ENCODE measurements around the gene CCR9.

The CCR9 gene

DNA sequence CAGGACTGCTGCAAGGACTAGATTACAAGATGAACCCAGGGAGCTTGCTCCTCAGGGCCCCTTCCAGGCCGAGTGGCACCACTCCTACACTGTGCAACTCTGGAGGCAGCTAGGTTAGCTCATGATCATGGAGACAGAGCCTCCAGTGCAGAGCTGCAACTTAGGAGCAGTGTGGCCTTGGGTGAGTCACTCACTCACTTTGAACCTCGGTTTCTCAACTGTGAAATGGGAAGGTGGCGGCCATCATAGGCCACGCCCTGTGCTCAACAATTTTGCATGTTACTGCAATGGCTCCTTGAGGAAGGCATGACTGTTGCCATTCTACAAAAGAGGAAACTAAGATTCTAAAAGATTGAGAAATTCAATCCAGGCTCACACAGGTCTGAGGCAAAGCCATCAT is 45.8 kb downstream of the CCR9 start:
- in situ Hi-C loops (cut with HindIII; ENCODE audit: low sequenced_read_pairs): no loop called here

DNA sequence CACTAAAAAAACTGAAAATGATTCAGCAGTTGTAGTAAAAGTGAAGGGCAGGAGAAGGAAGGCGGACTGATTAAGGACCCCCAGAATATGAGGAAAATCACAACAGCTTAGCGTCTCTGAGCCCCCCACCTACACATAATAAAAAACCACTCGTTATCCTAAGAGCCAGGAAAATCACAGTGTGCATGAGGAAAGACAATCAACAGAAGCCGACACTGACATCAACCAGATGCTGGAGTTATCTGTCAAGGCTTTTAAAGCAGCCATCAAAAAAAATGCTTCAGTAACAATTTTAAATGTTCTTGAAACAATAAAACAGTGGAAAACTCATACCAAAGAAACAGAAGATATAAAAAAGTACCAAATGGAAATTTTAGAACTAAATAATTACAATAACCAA is 47.2 kb downstream of the CCR9 start:
- in situ Hi-C loops (cut with HindIII; ENCODE audit: low sequenced_read_pairs): no loop called here

DNA sequence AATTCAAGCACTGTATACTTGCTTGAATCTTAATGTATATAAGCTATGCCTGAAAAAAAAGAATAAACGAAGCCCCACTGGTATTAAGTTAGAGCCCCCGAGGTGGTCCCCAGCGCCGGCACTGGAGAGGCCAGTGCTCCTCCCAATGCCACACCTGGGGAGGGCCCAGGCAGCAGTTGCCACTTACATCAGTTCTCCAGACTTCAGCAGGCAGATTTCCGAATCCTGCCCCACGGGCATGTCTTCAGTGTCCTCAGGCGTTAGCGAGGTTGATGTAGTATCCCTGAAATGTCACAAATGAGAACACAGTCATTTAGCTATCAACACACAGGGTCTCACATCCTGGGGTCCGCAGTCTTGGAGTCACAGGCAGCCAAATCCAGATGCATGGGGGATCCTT is 49.9 kb downstream of the CCR9 start:
- in situ Hi-C loops (cut with HindIII; ENCODE audit: low sequenced_read_pairs): no loop called here

DNA sequence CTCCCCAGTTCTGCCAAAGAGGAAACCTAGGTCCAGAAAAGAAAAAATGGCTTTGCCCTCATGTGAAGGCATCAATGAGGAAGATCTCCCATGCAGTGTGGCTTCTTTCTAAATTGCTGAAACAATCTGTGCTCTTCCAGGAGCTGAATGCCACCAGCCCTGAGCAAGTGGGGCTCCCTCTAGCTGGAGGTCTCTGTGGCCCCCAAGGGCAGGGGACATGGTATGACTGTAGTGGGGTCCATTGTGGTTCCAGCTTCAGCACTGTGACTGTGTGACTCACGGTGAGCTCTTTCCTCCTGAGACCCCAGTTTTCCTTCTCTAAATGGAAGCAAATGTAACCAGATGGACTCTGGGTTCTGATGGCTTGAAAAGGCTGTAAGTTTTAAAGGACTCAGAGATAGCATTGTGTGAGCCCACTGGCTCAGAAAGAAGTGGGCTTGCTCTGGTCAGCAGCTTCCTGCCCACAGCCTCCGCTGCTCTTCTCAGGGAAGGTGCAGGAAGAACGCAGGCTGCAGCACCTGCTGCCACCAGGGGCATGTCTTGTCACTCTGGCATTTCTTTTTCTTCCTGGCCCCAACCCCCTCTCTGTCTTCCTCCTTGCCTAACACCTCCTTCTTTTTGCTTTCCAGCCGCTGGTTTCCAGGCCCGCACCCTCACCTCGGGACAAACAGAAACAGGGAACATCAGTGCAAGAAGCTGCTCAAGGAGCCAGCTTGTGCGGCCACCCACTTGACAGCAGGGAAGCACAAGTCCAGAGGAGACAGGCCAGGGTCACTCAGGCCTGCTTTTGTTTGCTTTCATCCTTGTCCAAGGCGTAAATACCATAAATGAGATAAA is 51.1 kb downstream of the CCR9 start:
- in situ Hi-C loops (cut with HindIII; ENCODE audit: low sequenced_read_pairs): no loop called here

DNA sequence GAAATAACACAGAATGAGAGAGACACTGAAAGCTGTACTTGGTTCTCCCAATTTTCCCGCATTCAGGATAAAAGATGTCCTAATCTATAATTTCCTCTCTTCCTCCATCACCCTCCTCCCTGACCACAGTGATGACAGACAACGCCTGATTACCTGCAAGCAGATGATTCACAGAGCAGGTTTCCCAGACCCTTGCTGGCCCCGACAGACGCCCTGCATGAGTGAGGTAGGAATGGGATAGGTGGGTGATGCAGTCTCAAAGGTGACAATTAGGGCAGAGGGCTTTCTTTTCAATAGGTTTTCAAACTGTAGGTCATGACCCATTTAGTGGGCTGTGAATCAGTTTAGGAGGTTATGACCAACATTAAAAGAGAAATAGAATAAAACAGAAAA is 51.7 kb downstream of the CCR9 start:
- in situ Hi-C loops (cut with HindIII; ENCODE audit: low sequenced_read_pairs): no loop called here

DNA sequence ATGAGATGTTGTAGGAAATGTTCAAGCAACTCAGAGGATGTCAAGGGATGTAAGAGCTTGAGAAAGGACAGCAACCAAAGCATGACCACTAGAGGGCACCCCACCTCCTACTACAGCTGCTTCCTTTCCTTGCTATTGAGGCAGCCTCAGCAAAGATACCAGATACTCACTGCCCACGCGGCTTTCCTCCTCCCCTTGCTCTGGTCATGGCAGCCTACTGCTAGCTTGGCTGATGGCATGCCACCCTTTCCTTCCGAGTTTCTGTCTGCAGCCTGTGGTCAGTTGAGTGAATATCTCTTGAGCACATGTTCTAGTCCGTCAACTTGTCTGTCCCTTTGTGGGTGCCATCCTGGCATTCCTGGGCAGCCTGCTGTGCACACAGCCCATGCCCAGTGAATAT is 52.5 kb downstream of the CCR9 start:
- in situ Hi-C loops (cut with HindIII; ENCODE audit: low sequenced_read_pairs): no loop called here

DNA sequence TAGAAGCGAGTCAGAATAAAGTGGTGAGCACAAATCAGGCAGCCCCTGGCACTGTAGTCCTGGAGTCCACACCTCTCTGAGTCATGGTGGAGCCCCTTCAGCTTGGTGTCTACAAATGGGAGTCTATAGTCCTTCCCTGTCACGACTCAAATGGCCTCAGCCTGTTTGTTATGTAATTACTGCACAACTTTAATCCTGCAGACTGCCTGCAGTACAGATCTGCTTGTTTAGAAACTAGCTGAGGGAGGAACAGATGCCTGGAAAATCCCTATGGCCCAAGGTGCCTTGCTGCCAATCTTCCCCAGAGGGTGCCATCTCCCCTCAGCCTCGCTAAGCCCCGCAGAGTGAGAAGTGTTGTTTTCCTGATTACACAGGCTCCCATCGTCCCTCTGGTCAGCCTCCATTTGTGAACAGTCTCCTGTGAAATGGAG is 53.0 kb downstream of the CCR9 start:
- in situ Hi-C loops (cut with HindIII; ENCODE audit: low sequenced_read_pairs): no loop called here

DNA sequence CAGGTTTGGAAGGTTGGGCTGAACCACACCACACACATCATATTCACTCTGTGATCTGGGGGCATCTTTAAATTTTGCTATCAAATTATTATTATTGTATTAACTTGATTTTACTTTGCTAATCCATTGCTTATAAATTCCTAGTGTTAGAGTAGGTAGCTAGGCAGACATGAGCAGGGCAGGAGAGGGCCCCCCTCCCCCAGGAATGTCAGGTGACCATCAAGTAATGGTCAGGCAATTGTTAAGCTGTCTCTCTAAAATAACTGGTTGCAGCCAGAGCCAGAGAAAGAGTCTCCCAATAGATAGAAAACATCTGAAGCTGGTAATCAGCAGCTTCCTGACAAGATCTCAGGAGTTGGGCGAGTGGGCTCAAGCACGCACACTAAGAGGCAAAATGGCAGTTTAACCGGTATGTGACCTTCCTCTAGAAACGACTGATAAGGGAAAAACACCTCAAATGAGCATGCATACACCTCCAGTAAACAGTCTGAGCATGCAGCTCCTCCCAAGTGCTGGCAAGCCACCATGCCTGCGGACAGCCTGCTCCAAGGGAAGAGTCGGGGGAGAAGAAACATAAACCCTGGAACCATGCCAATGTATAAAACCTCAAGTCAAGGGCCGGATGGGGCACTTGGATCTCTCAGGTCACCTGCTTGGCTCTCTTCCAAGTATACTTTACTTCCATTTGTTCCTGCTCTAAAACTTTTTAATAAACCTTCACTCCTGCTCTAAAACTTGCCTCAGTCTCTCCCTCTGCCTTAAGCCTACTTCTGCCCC is 53.8 kb downstream of the CCR9 start:
- in situ Hi-C loops (cut with HindIII; ENCODE audit: low sequenced_read_pairs): no loop called here

DNA sequence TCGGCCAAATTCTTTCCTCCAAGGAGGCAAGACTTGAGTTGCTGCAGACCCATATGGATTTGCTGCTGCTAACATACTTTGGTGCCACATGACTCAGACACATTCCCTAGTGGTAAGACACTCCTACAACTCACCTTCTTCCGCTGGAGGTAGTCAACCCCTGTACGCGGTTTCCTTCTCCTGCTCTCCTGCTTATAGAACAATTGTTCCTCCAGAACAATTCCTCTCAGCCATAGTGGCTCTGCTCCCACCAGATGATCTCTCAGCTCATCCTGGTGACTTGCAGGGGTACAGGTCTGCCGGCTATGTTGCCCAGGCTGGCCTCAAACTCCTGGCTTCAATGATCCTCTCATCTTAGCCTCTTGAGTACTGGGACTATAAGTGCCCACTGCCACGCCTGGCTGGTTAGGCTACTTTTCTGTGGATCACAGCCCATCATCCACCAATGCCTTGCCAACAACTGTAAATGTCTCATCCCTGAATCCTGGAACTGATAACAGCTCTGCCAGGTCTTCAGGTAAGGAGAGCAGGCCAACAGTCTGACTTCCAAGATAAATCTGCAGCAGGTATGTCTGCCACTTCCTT is 54.5 kb downstream of the CCR9 start:
- in situ Hi-C loops (cut with HindIII; ENCODE audit: low sequenced_read_pairs): no loop called here

DNA sequence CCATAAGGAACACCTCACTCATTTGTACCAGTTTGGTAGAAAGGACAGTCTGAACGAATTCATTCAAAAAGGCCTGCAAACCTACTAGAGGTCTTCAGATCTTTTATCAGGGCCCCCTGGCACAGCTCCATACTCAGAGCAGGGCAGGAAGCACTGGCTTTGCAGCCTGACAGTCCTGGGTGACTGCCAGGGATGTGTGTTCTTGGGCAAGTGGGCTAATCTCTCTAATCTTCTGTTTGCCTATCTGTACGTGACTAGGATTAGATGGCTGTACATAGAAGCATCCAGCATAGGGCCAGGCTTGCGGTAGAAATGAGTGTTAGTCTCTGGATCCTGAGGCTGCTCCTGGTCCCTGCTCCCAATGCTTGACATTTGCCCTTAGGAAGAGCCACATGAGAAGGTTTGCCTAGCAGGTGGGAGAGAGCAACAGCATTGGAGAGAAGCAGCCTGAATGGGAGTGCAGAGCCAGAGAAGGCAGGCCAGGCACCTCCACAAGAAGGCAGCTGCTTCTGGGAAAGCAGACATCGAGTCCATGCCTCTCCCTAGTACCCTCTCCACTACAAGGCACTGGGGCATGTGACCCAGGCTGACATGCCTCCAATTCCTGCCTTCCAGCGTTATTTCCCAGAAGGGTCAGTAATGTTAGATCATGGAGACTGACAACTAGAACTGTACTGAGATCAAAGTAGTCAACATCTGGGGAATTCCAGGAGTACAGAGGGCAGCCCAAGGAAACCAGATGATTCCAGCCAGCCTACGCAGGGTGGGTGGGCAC is 55.9 kb downstream of the CCR9 start:
- in situ Hi-C loops (cut with HindIII; ENCODE audit: low sequenced_read_pairs): no loop called here

DNA sequence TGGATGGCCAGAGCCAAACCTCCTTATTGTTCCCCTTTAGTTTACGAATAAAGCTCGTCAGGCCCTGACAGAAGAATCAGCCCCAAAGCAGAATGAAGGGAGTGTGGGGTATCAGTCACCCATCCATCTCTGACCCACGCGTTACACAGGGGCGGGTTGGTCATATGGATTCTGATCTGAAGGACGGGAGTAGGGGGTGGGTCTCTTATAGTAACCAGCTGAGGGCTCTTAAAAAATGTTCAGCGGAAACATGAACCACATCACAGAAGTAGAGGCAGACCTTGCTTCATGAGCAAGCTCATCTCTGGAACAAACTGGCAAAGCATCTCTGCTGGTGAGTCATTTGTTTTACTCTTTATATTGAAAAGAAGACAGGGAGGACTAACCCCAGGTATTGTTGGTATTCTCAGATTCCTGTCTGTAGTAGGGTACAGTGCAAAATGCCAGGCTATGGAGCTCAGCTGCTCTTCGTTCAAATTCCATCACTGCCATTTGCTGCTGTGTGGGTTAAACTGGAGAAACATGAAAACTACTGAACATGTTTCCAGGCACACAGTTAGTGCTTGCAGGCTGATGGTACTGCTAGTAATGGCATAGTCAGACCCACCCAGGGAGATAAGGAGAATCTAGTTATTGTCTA is 57.0 kb downstream of the CCR9 start, which contains the start of gene CXCR6:
TSS of gene CXCR6 (plus strand) at position 258 of the 640 bp plus-strand sequence. CDS start 3,018 bp downstream, outside the sequence.
- in situ Hi-C loops (cut with HindIII; ENCODE audit: low sequenced_read_pairs): no loop called here

DNA sequence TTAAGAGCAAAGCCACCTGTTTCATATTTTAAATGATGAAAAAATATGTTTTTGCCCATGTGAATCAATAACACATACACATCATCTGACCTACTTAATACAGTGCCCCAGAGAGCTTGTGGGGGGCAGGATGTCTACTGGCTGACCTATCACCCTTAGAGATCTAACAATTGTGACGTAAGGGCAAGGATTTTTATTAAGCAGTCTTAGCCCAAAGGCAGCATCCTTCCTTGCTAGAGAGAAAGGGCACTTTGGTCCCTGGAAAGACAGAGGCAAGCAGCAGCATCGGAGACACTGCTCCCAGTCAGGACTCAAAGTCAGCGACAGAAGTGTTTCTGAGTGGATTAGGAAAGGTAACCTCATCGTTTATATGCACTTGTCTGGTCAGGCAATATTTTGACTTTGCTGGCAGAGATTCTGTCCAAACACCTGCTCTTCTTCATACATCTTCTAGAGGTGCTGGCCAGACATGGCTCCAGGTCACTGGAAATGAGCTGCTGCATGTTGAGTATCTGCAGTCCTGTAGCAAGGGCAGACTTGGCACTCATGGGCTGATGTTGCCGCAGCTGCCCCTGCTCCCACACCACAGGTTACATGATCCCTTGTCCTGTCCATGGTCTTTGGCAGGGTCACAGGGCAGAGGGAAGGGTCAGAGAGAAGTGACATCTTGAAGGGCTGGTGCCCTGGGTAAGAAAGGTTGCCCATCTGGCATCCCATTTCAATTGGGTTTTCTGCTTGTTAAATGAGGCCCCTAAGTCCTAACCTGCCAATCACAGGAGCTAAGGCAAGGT is 58.7 kb downstream of the CCR9 start:
- in situ Hi-C loops (cut with HindIII; ENCODE audit: low sequenced_read_pairs): no loop called here

DNA sequence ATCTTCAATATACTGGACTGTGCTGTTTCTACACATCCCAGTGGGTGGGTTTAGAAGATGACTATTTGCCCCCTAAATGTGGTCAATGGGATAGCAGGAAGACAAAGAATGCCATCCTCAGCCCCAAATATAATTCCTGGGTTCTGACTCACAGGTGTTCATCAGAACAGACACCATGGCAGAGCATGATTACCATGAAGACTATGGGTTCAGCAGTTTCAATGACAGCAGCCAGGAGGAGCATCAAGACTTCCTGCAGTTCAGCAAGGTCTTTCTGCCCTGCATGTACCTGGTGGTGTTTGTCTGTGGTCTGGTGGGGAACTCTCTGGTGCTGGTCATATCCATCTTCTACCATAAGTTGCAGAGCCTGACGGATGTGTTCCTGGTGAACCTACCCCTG is 60.0 kb downstream of the CCR9 start:
- in situ Hi-C loops (cut with HindIII; ENCODE audit: low sequenced_read_pairs): no loop called here

DNA sequence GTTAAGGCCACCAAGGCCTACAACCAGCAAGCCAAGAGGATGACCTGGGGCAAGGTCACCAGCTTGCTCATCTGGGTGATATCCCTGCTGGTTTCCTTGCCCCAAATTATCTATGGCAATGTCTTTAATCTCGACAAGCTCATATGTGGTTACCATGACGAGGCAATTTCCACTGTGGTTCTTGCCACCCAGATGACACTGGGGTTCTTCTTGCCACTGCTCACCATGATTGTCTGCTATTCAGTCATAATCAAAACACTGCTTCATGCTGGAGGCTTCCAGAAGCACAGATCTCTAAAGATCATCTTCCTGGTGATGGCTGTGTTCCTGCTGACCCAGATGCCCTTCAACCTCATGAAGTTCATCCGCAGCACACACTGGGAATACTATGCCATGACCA is 60.5 kb downstream of the CCR9 start:
- in situ Hi-C loops (cut with HindIII; ENCODE audit: low sequenced_read_pairs): no loop called here

DNA sequence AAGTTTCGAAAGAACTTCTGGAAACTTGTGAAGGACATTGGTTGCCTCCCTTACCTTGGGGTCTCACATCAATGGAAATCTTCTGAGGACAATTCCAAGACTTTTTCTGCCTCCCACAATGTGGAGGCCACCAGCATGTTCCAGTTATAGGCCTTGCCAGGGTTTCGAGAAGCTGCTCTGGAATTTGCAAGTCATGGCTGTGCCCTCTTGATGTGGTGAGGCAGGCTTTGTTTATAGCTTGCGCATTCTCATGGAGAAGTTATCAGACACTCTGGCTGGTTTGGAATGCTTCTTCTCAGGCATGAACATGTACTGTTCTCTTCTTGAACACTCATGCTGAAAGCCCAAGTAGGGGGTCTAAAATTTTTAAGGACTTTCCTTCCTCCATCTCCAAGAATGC is 61.0 kb downstream of the CCR9 start:
- in situ Hi-C loops (cut with HindIII; ENCODE audit: low sequenced_read_pairs): no loop called here

DNA sequence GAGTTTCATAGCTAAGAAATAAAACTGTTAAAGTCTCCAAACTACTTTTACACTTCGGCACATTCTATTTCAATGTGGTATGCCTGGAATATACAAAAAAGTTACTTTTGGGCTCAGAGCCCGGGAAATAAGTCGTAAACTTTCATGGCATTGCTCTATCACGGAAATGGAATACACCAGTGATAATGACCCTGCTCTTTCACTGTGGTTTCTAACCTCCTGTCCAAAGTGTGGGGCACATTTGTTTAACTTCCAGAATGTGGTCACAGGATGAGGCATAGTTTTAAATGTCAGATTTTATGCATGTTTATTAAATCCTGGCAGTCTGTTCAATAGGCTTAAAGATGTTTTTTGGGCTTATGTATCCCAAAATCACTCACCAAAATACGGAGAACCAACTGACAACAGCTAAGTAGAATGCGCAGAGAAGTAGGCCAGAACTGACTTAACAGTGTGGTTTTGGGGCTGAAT is 62.0 kb downstream of the CCR9 start:
- in situ Hi-C loops (cut with HindIII; ENCODE audit: low sequenced_read_pairs): no loop called here

DNA sequence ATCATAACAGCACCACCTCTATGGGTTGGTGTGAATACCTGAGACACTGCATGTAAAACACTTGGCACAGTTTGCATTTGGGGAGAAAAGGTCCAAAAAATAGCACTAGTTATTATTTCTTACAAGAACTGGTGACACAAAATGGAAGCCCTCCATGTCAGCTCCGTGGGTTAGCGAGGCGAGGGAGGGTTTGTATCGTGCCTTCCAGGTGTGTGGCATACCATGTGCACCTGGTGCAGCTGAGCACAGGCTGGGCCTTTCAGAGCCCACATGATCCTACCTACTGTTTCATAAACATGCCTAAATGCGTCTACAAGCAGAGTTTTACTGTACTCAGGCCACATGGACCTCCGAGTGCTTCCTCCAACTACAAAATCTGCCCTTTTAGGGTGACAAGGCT is 62.5 kb downstream of the CCR9 start:
- in situ Hi-C loops (cut with HindIII; ENCODE audit: low sequenced_read_pairs): no loop called here

DNA sequence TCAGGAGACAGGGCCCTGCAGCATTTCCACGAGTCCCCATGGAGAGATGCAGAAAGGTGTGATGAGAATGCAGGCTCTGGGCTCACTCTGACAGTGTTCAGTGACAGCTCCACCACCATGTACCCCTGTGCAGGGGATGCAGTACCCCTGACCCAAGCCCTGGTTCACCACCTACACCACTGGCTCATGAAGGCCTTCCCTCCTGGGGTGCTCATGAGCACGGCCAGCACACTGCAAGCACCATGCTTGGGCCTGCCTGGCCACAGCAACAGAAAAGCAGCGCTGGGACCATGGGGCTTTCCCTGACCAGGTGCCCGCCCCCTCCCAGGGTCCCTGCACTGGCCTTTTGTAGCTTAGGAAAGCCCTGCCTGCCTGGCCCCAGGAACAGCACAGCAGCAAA is 63.1 kb downstream of the CCR9 start:
- in situ Hi-C loops (cut with HindIII; ENCODE audit: low sequenced_read_pairs): no loop called here

DNA sequence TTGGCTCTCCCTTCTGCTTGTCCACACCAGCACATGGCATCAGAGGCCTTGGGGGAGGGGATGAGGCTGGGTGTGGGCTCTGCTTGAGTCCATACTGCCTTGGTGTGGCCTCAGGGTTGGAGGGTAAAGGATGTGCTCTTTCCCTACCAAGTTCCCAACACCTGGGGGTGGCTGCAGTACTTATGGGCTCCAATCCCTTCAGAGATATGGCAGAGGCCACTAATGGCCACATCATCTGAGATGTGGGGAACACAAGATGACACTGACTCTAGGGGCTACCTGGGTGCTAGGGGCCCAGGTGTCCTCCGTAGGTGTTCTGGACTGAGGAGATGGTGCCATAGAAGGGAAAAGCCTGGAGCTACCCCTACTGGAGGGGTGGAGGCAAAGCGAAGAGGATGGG is 63.8 kb downstream of the CCR9 start:
- in situ Hi-C loops (cut with HindIII; ENCODE audit: low sequenced_read_pairs): no loop called here

All from endothelial cell of hepatic sinusoid (primary cell).